Testis (tissue), 3 donors: ENCODE data around the gene SPRN. TPM values are rescaled to one million over a fixed set of nuclear protein-coding genes. Genes with fewer than 3 reads are reported as not detected.

ENCODE experiments used
- DNase-seq: peaks from one replicate; pipeline ENCODE4 v3.0.0-alpha.2; 2019
- H3K27ac ChIP-seq, 2 donors: fragments of 200-600 bp; sonication (generic); one replicate each; pipeline ENCODE4 v1.5.1; 2019
- H3K27me3 ChIP-seq: fragments of 200-600 bp; sonication (generic); one replicate; pipeline ENCODE4 v1.5.1; 2019
- H3K36me3 ChIP-seq: fragments of 200-600 bp; sonication (generic); one replicate; pipeline ENCODE4 v1.5.1; 2017; ENCODE audit warnings: low read depth; ENCODE audit errors: missing control alignments
- H3K4me1 ChIP-seq: fragments of 200-600 bp; sonication (generic); one replicate; pipeline ENCODE4 v1.5.1; 2019
- H3K4me3 ChIP-seq, 2 donors: fragments of 200-600 bp; sonication (generic); one replicate each; pipeline ENCODE4 v1.5.1; 2017 to 2019
- H3K9me3 ChIP-seq: fragments of 200-600 bp; sonication (generic); one replicate; pipeline ENCODE4 v1.5.1; 2017
- POLR2A ChIP-seq: fragments of 450-650 bp; IDR thresholded peaks from one replicate; pipeline ENCODE4 v1.6.1; 2017; ENCODE audit warnings: antibody characterized with exemption, mild to moderate bottlenecking, moderate library complexity
- WGBS, 2 donors: methylation state at CpG; one replicate each; pipeline ENCODE4 v1.1.5; 2018; 5-methylcytosine and 5-hydroxymethylcytosine counted together
- intact Hi-C: fragments of 100-400 bp; cut with DNase I; formaldehyde crosslinking; loops from one replicate; pipeline ENCODE4 v1.15.1; 2023; ENCODE audit warnings: low total_unique reads
- polyA plus RNA-seq: library from polyadenylated mRNA; stranded (reverse); fragments of 350-450 nt; fragmentation: Illumina TruSeq; extraction: RNeasy Lipid Tissue Mini Kit (QIAGEN cat#74804); gene quantifications from one replicate; pipeline ENCODE4 v1.2.3, GENCODE V29; 2014; ENCODE audit warnings: low read depth, low replicate concordance; ENCODE audit not compliant: insufficient read depth
- total RNA-seq, 2 donors: library from RNA; depleted of rRNA; stranded (reverse); fragments of >200 nt; gene quantifications; one replicate each; pipeline ENCODE4 v1.2.3, GENCODE V29; 2016
- TF ChIP-seq, protein P1 (sequence below), 3 experiments: fragments of 450-650 bp in 2 of 3; fragments of 200-600 bp in 1 of 3; sonication (generic) in 1 of 3; IDR thresholded peaks; one replicate each; pipeline ENCODE4 v1.5.1; 2016 to 2019; ENCODE audit warnings: antibody characterized with exemption in 3 of 3, mild to moderate bottlenecking in 2 of 3, moderate library complexity in 1 of 3

Gene SPRN
- total and polyA plus RNA-seq, 3 donors from 2014 or later, result 1.7 to 2.7 (median 1.8) TPM

- no peaks in the 10 kb centered on the region for H3K36me3 ChIP-seq
- no peaks in the 10 kb centered on the region for H3K9me3 ChIP-seq
- 92 to 93% methylated on average over 16 to 34 of the region's 34 CpGs for WGBS, 2 donors
- H3K4me1 ChIP-seq, result no peaks in the 10 kb centered on the region
- no peak for DNase-seq
- no peaks in the 10 kb centered on the region for H3K27me3 ChIP-seq
- TF ChIP-seq POLR2A, result no peak
- TF ChIP-seq, protein P1, sequence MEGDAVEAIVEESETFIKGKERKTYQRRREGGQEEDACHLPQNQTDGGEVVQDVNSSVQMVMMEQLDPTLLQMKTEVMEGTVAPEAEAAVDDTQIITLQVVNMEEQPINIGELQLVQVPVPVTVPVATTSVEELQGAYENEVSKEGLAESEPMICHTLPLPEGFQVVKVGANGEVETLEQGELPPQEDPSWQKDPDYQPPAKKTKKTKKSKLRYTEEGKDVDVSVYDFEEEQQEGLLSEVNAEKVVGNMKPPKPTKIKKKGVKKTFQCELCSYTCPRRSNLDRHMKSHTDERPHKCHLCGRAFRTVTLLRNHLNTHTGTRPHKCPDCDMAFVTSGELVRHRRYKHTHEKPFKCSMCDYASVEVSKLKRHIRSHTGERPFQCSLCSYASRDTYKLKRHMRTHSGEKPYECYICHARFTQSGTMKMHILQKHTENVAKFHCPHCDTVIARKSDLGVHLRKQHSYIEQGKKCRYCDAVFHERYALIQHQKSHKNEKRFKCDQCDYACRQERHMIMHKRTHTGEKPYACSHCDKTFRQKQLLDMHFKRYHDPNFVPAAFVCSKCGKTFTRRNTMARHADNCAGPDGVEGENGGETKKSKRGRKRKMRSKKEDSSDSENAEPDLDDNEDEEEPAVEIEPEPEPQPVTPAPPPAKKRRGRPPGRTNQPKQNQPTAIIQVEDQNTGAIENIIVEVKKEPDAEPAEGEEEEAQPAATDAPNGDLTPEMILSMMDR (IDR thresholded peaks at IDR 0.05), result no peak
- no peak overlapping the region for H3K4me3 ChIP-seq
- H3K27ac ChIP-seq, result no peak overlapping the region
- intact Hi-C loops, result no loop called here
Measured at GRCh38 chr10:133457100-133457841, 32.8 kb upstream of the SPRN start.

DNA sequence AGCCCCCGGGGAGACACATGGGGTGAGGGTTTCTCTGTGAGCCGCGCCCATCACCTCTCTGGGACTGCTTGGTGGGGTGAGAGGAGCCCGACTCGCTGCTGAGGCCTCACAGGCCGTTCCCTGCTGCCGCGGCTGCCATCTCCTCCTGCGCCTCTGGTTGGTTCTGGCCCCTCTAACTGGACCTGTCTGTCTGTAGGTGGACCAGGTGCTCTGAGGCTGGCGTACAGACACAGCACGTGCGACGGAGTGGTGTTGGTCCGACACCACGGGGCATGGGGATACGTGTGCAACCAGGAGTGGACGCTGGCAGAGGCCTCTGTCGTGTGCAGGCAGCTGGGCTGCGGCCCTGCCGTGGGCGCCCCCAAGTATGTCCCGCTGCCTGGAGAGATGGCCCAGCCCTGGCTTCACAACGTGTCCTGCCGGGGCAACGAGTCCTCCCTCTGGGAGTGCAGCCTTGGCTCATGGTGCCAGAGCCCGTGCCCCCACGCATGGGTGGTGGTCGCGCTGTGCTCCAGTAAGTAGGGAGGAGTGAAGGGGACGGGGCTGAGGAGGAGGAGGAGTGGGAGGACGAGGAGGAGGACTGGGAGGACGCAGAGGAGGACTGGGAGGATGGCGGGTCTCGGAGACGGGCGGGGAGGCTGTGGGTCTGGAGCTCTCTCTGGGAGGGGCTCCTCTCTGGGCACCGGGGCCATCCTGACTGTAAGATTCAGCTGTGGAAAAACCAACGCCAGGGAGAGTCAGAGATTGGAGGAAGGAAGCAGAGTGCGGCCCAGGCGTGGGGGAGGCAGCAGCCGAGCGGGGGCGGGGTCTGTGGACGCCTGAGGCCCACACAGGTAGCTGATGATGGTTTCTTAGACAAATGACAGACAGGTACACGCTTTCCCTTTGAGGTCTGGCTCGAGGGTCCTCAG is 31.9 kb upstream of the SPRN start:
- intact Hi-C loops, result no loop called here
- WGBS, 2 donors, result 92% methylated on average over 37 to 46 of the region's 46 CpGs
- H3K27ac ChIP-seq, result no peak overlapping the region

GRCh38 chr10:133455611-133456031 is 31.2 kb upstream of the SPRN start:
- H3K36me3 ChIP-seq, result no peaks in the 10 kb centered on the region
- WGBS, 2 donors, result 90 to 92% methylated on average over 7 of the region's 7 CpGs
- intact Hi-C loops, result no loop called here
- H3K9me3 ChIP-seq, result no peaks in the 10 kb centered on the region
- no peak for DNase-seq
- H3K4me3 ChIP-seq, result no peak overlapping the region
- H3K27me3 ChIP-seq, result no peaks in the 10 kb centered on the region
- no peak overlapping the region for H3K27ac ChIP-seq
- no peaks in the 10 kb centered on the region for H3K4me1 ChIP-seq
- TF ChIP-seq, protein P1 (IDR thresholded peaks at IDR 0.05), result no peak
- TF ChIP-seq POLR2A, result no peak

More for the DNA sequence above, 31.9 kb upstream of the SPRN start:
- no peak overlapping the region for H3K4me3 ChIP-seq
- H3K36me3 ChIP-seq, result no peaks in the 10 kb centered on the region
- H3K27me3 ChIP-seq, result no peaks in the 10 kb centered on the region
- H3K9me3 ChIP-seq, result no peaks in the 10 kb centered on the region
- no peaks in the 10 kb centered on the region for H3K4me1 ChIP-seq
- TF ChIP-seq POLR2A, result no peak
- TF ChIP-seq, protein P1 (IDR thresholded peaks at IDR 0.05), result no peak
- DNase-seq, result no peak

- Histone ChIP-seq H3K9me3 (no peaks in the 10 kb centered on the region), H3K36me3 (no peaks in the 10 kb centered on the region), H3K27me3 (no peaks in the 10 kb centered on the region), H3K4me1 (no peaks in the 10 kb centered on the region), H3K27ac (no peak overlapping the region), H3K4me3 (no peak overlapping the region)
- 84 to 100% methylated on average over 4 to 5 of the region's 5 CpGs for WGBS, 2 donors
- intact Hi-C loops, result no loop called here
- no peak for DNase-seq
- TF ChIP-seq, protein P1 (IDR thresholded peaks at IDR 0.05), result no peak
- no peak for TF ChIP-seq POLR2A
Measured at GRCh38 chr10:133455196-133455595, 30.8 kb upstream of the SPRN start.
